HEK293T (cell line): ENCODE measurements around the gene PLEK2.

Source experiments
- ELF4 ChIP-seq: fragments of 450-650 bp; IDR thresholded peaks from 2 replicates; pipeline ENCODE4 v1.6.1; 2017; ENCODE audit warnings: antibody characterized with exemption
- FOXA1 ChIP-seq: fragments of 450-650 bp; IDR thresholded peaks from 2 replicates; pipeline ENCODE4 v1.6.1; 2016; ENCODE audit warnings: mild to moderate bottlenecking
- FOXM1 ChIP-seq: fragments of 450-650 bp; IDR thresholded peaks from 2 replicates; pipeline ENCODE4 v1.6.1; 2017; ENCODE audit warnings: mild to moderate bottlenecking, borderline replicate concordance

GRCh38 chr14:67432050-67432564 lies 20.1 kb upstream of the PLEK2 start:
- TF ChIP-seq FOXM1: no peak
- TF ChIP-seq ELF4: no peak
- TF ChIP-seq FOXA1: no peak
